Lower leg skin (tissue), 4 donors: ENCODE data around the gene DGKH. TPM values are rescaled to one million over a fixed set of nuclear protein-coding genes. Genes with fewer than 3 reads are reported as not detected.
"Not testable (repeated sequence)": the region's sequence is repeated elsewhere in the genome, so short reads cannot be mapped to it uniquely, and the experiment has no call there.

Experiments
- DNase-seq, 2 donors: peaks; one replicate each; pipeline ENCODE4 v3.0.0-alpha.2; 2019; ENCODE audit warnings: low spot score in 2 of 2
- H3K4me3 ChIP-seq: fragments of 200-600 bp; sonication (generic); 2 replicates; pipeline ENCODE4 v1.5.1; 2017; ENCODE audit warnings: mild to moderate bottlenecking, low read depth; ENCODE audit not compliant: poor library complexity, severe bottlenecking
- CTCF ChIP-seq, 3 donors: fragments of 450-650 bp; IDR thresholded peaks; one replicate each; pipeline ENCODE4 v1.5.1; 2016; ENCODE audit warnings: antibody characterized with exemption in 3 of 3, mild to moderate bottlenecking in 3 of 3, moderate library complexity in 2 of 3
- POLR2A ChIP-seq, 2 donors: fragments of 450-650 bp; IDR thresholded peaks; one replicate each; pipeline ENCODE4 v1.6.1; 2016 to 2017; ENCODE audit warnings: antibody characterized with exemption in 2 of 2, mild to moderate bottlenecking in 1 of 2, moderate library complexity in 1 of 2
- WGBS, 2 donors: methylation state at CpG; one replicate each; pipeline ENCODE4 v1.1.5; 2018; 5-methylcytosine and 5-hydroxymethylcytosine counted together
- intact Hi-C: fragments of 100-400 bp; cut with DNase I; formaldehyde crosslinking; loops from one replicate; pipeline ENCODE4 v1.15.0; 2023; ENCODE audit warnings: low total_unique reads
- total RNA-seq, 4 donors: library from RNA; depleted of rRNA; stranded (reverse); fragments of >200 nt; gene quantifications; one replicate each; pipeline ENCODE4 v1.1.0, GENCODE V29; 2016

DGKH gene
- total RNA-seq, 4 donors from 2014 or later, result 8.8 to 17.0 (median 10.9) TPM

GRCh38 chr13:42148538-42148937 is 100.1 kb downstream of the DGKH start:
- intact Hi-C loops, result no loop called here
- DNase-seq, result no peak
- 77 to 85% methylated on average over 7 of the region's 7 CpGs for WGBS, 2 donors
- TF ChIP-seq CTCF (IDR thresholded peaks at IDR 0.05), result no peak
- TF ChIP-seq POLR2A (IDR thresholded peaks at IDR 0.05), result no peak
- H3K4me3 ChIP-seq, result no peak overlapping the region

- no peak for DNase-seq
- WGBS, 2 donors, result 79 to 91% methylated on average over 4 of the region's 4 CpGs
- TF ChIP-seq POLR2A (IDR thresholded peaks at IDR 0.05), result no peak
- no peak overlapping the region for H3K4me3 ChIP-seq
- intact Hi-C loops, result no loop called here
These were observed 100.7 kb downstream of the DGKH start for GRCh38 chr13:42149136-42149535.

GRCh38 chr13:42151781-42152180 is 103.3 kb downstream of the DGKH start:
- 84 to 90% methylated on average over 1 of the region's 1 CpG for WGBS, 2 donors
- H3K4me3 ChIP-seq, result no peak overlapping the region
- intact Hi-C loops, result no loop called here
- TF ChIP-seq CTCF (IDR thresholded peaks at IDR 0.05) (no peak), POLR2A (IDR thresholded peaks at IDR 0.05) (no peak)
- DNase-seq, result no peak

- 83 to 93% methylated on average over 4 of the region's 4 CpGs for WGBS, 2 donors
- no peak for DNase-seq
- intact Hi-C loops, result no loop called here
- TF ChIP-seq POLR2A (IDR thresholded peaks at IDR 0.05), result no peak
- H3K4me3 ChIP-seq, result no peak overlapping the region
These were observed 104.0 kb downstream of the DGKH start for GRCh38 chr13:42152495-42152894.

- DNase-seq, result no peak
- 83 to 86% methylated on average over 3 of the region's 3 CpGs for WGBS, 2 donors
- TF ChIP-seq CTCF (IDR thresholded peaks at IDR 0.05) (no peak), POLR2A (IDR thresholded peaks at IDR 0.05) (no peak)
- intact Hi-C loops, result no loop called here
- no peak overlapping the region for H3K4me3 ChIP-seq
These were observed 105.0 kb downstream of the DGKH start for GRCh38 chr13:42153199-42154113.

GRCh38 chr13:42155251-42155650 is 106.8 kb downstream of the DGKH start:
- intact Hi-C loops, result no loop called here
- H3K4me3 ChIP-seq, result no peak overlapping the region
- no peak for DNase-seq
- 86 to 95% methylated on average over 3 of the region's 3 CpGs for WGBS, 2 donors
- TF ChIP-seq CTCF (IDR thresholded peaks at IDR 0.05) (no peak), POLR2A (IDR thresholded peaks at IDR 0.05) (no peak)

GRCh38 chr13:42163338-42163737 is 114.9 kb downstream of the DGKH start:
- 86 to 87% methylated on average over 2 of the region's 2 CpGs for WGBS, 2 donors
- DNase-seq, H3K4me3 ChIP-seq, intact Hi-C loops: not testable (repeated sequence)

GRCh38 chr13:42163910-42164309 is 115.5 kb downstream of the DGKH start:
- DNase-seq, intact Hi-C loops, H3K4me3 ChIP-seq: not testable (repeated sequence)
